ENCODE measurements around the gene THOC1.

The THOC1 gene

GRCh38 chr18:275486-275885 lies 7.6 kb upstream of the THOC1 start:
- no peak for DNase-seq

- DNase-seq = no peak
Measured at GRCh38 chr18:274313-274712, 6.5 kb upstream of the THOC1 start.

DNA sequence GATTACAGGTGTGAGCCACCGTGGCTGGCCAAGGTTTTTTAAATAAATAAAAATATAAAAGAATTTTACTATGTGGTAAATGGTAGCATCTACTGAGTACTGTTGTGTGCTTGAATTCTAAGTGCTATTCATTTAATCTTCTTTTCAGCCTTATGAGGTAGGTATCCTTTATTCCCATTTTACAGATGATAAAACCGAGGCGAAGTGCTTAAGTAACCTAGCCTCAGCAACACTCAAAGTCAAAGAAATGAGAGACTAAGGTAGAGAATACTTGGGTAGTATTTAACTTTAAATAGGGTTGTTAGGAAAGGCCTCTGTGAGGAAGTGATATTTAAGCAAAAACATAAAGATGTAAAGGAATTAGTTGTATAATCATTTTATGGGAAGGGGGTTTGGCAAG lies 5.7 kb upstream of the THOC1 start:
- no peak for DNase-seq

GRCh38 chr18:272650-273049 lies 4.8 kb upstream of the THOC1 start:
- DNase-seq = no peak

- no peak for DNase-seq
Measured at GRCh38 chr18:269480-270095, 1.7 kb upstream of the THOC1 start.

GRCh38 chr18:267380-267687 lies 513 bp downstream of the THOC1 start:
- peak; percentile 2 for DNase-seq

GRCh38 chr18:261398-262073 lies 6.3 kb downstream of the THOC1 start:
- no peak for DNase-seq

GRCh38 chr18:260547-260946 lies 7.3 kb downstream of the THOC1 start:
- no peak for DNase-seq

DNA sequence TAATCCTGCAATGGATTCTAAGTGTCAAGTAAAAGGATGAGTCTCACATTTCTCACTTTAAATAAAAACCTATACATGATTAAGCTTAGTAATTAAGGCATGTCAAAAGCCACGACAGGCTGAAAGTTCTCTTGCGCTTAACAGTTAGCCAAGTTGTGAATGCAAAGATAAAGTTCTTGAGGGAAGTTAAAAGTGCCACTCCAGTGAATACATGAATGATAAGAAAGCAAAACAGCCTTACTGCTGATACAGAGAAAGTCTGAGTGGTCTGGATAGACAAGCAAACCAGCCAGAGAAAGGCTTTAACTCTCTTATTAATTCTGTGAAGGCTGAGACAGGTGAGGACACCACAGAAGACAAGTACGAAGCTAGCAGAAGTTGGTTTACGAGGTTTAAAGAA lies 12.7 kb downstream of the THOC1 start:
- no peak for DNase-seq

DNA sequence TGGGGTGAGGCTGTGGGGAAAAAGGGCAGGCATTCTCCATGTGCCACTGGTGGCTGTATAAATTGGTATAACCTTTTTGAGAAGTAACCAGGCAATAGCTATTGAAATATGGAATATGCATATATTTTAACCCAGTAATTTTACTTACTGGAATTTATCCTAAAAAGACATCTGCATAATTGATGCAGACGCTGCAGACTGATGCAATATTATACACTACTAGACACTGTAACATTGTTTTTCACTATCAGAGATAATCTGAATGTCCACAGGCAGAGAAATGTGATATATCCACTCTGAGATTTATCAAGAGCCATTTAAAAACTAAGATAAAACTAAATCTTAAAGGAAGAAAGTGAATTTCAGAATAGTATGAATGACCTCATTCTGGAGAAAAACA lies 14.7 kb downstream of the THOC1 start:
- no peak for DNase-seq

- DNase-seq = no peak
Measured at GRCh38 chr18:251572-251971, 16.3 kb downstream of the THOC1 start.

- DNase-seq = no peak
Measured at GRCh38 chr18:250685-251084, 17.2 kb downstream of the THOC1 start.

GRCh38 chr18:248053-248452 lies 19.8 kb downstream of the THOC1 start:
- DNase-seq = no peak

DNA sequence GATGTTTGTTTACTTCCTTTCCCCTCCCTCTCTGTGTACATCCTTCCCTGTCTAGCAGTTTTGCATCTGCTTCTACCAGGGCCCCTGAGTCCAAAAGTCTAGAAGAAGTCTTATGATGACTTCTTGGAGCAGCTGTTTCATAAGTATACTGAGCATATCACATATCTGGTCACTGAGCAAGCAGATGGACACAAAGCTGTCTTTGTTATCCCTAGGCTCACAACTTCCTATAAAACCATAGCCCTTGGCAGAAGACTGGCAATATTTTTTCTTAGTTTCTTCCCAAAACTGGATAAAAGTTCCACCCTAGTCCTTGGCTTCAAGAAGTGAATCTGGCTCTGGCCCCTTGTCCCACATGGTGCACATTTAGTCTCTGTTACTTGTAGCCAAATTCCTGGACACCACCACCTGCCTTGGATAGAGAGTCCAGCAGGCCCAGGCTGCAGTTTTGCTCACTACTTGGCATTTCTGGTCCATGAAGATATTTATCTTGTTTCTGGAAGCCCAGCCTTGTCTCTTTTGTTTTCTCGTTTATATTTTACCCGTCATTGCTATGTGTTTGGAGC lies 22.5 kb downstream of the THOC1 start:
- no peak for DNase-seq

- DNase-seq = peak; percentile 9
Measured at GRCh38 chr18:240175-240574, 27.7 kb downstream of the THOC1 start.

- no peak for DNase-seq
Measured at GRCh38 chr18:231563-231962, 36.3 kb downstream of the THOC1 start.

DNA sequence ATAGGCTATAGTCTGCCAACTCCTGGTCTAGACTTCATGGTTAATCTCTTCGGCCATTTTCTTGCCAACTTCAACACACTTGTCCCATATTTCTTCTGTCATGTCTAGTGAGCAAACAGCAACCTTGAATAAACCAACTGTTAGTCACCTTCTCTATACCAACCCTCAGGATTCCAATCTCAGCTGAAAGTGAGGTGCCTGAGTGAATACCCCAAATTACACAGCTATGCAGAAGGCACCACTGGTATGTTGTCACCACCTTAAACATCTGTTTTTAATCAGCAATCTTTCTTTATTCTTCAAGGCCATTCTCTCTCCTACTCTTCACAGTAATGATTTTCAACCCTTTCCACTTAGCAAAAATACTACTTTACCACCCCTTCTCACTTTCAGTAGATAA lies 39.3 kb downstream of the THOC1 start:
- DNase-seq = no peak

GRCh38 chr18:227902-228301 lies 39.9 kb downstream of the THOC1 start:
- no peak for DNase-seq

- DNase-seq = no peak
Measured at GRCh38 chr18:227374-227773, 40.5 kb downstream of the THOC1 start.

DNA sequence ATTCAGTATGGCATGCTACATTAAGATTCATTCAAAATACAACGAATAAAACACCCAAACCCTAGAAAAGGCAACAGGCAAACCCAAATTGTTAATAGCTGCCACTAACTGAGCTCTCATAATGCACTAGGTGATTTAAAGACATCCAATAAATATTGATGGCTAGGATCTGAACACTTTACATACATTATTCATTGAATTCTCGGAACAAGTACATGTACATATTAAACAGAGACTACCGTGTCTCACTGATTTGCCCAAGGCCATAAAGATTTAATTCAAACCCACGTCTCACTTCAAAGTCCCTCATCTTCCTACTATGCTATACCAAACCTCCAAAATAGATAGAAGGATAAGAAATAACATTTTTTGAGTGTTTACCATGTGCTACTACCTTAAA lies 42.1 kb downstream of the THOC1 start:
- no peak for DNase-seq

- no peak for DNase-seq
Measured at GRCh38 chr18:220708-221107, 47.1 kb downstream of the THOC1 start.

GRCh38 chr18:217532-218336 lies 50.1 kb downstream of the THOC1 start:
- DNase-seq = no peak

GRCh38 chr18:215448-216010 lies 52.3 kb downstream of the THOC1 start:
- DNase-seq = no peak

DNA sequence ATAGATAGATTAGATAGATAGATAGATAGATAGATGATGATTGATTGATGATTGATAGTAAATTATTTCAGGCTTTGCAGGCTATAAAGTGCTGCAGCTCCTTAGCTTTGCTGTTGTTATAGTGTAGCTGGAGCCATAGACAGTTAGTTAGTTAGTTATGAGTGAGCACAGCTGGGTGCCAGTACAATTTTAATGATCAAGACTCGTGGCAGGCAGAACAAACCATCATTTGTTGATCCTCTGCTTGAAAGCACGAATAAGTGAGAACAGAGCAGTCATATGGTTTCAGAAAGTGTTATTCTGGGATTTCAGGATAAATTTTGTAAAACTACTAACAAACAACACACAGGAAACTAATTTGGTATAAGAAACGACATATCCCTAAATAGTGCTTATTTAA lies 53.9 kb downstream of the THOC1 start:
- DNase-seq = no peak
